Fibroblast of lung (primary cell): Measurements from ENCODE around the gene CMSS1. TPM values are rescaled to one million over a fixed set of nuclear protein-coding genes. Genes with fewer than 3 reads are reported as not detected.

Experiments used
- DNase-seq, 2 donors: peaks; one replicate each; pipeline versions ENCODE4 v3.0.0 to v3.0.0-alpha.2; 2010; ENCODE audit warnings: low read depth in 2 of 2
- H2AFZ ChIP-seq: 2 replicates; pipeline ENCODE4 v1.5.1; 2012; ENCODE audit warnings: low read length, control low read depth, inconsistent platforms
- H3K27ac ChIP-seq: 2 replicates; pipeline ENCODE4 v1.5.1; 2011; ENCODE audit warnings: low read length, control low read depth; ENCODE audit not compliant: insufficient read depth
- H3K27me3 ChIP-seq: 2 replicates; pipeline ENCODE4 v1.5.1; 2011; ENCODE audit warnings: mild to moderate bottlenecking, low read length; ENCODE audit not compliant: control insufficient read depth, insufficient read depth
- H3K36me3 ChIP-seq: 2 replicates; pipeline ENCODE4 v1.5.1; 2011; ENCODE audit warnings: low read length; ENCODE audit not compliant: control insufficient read depth, insufficient read depth
- H3K4me1 ChIP-seq: 2 replicates; pipeline ENCODE4 v1.5.1; 2011; ENCODE audit warnings: low read length; ENCODE audit not compliant: control insufficient read depth, insufficient read depth; ENCODE audit errors: extremely low read depth
- H3K4me2 ChIP-seq: 2 replicates; pipeline ENCODE4 v1.5.1; 2011; ENCODE audit warnings: low read length, control low read depth; ENCODE audit not compliant: insufficient read depth; ENCODE audit errors: extremely low read depth
- H3K4me3 ChIP-seq, 4 experiments: fragments of 200-600 bp in 1 of 4; sonication (generic) in 1 of 4; replicated peaks in 1 of 4; 2 replicates each; pipeline ENCODE4 v1.5.1; 2011 to 2016; ENCODE audit warnings: low read length in 4 of 4, low read depth in 3 of 4, mild to moderate bottlenecking in 3 of 4, control low read depth in 2 of 4, inconsistent platforms in 1 of 4, mixed read lengths in 1 of 4; ENCODE audit not compliant: insufficient read depth in 1 of 4; ENCODE audit errors: control extremely low read depth in 1 of 4
- H3K79me2 ChIP-seq: 2 replicates; pipeline ENCODE4 v1.5.1; 2012; ENCODE audit warnings: mild to moderate bottlenecking, low read length, inconsistent platforms; ENCODE audit not compliant: control insufficient read depth, insufficient read depth
- H3K9ac ChIP-seq: 2 replicates; pipeline ENCODE4 v1.5.1; 2011; ENCODE audit warnings: mild to moderate bottlenecking, low read length, control low read depth; ENCODE audit not compliant: insufficient read depth
- H3K9me3 ChIP-seq: 2 replicates; pipeline ENCODE4 v1.5.1; 2012; ENCODE audit warnings: low read depth, low read length; ENCODE audit not compliant: control insufficient read depth, insufficient read depth
- H4K20me1 ChIP-seq: 2 replicates; pipeline ENCODE4 v1.5.1; 2011; ENCODE audit warnings: low read length; ENCODE audit not compliant: control insufficient read depth, insufficient read depth; ENCODE audit errors: extremely low read depth
- EZH2 ChIP-seq: IDR thresholded peaks from 2 replicates; pipeline ENCODE4 v1.5.1; 2012; ENCODE audit warnings: low read length, control low read depth, mild to moderate bottlenecking; ENCODE audit errors: missing control alignments
- polyA plus RNA-seq, 2 donors: library from polyadenylated mRNA; depleted of rRNA in 1 of 2; stranded (reverse) in 1 of 2; unstranded in 1 of 2; fragments of >200 nt; gene quantifications; 2 replicates each; pipeline ENCODE4 v1.2.1, GENCODE V29; 2011 to 2012; ENCODE audit warnings: missing spikeins in 1 of 2
- total RNA-seq: library from RNA; depleted of rRNA; stranded (reverse); fragments of >200 nt; gene quantifications from 2 replicates; pipeline ENCODE4 v1.2.1, GENCODE V29; 2014
- TF ChIP-seq, protein P1 (sequence below), 2 donors: IDR thresholded peaks in 1 of 2; conservative IDR thresholded peaks in 1 of 2; 1 replicate in 1 of 2; 2 replicates in 1 of 2; pipeline ENCODE4 v1.5.1; 2011 to 2012; ENCODE audit warnings: low read length in 2 of 2, control low read depth in 1 of 2, inconsistent platforms in 1 of 2, low read depth in 1 of 2, mild to moderate bottlenecking in 1 of 2

CMSS1 gene
- total and polyA plus RNA-seq, 2 donors (not counting 1 experiment from before 2014, with no cell fraction given) = 6.9 to 13.2 TPM

DNA sequence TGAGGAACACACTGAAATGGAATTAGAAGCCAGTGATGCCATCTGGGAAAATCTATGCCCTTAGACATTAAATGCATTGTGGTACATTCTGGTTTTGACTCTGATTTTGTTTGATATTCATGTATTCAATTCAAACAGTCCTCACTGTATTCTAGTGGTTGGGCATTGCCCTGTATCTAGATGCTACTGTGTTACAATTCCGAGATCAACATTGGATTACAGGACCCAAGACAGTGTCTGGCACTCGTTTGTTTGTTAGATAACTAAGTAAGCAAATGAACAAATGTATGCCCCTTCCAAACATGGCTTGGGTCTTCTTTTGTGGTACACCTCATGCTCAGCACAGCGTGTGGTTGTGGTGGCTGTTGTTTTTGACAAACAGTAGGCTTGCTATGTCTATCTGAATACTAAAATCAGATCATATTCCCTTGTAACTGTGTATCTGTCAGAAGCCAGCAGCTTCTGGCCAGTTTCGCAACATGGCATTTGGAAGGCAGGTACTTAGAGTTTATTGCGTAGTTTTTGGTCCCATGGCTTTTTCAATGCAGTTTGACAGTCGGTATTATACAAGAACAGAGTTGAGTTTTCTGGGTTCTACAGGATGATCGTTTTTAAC lies 290.9 kb downstream of the CMSS1 start:
- no peak overlapping the region for H3K27ac ChIP-seq
- no peaks in the 10 kb centered on the region for H3K9me3 ChIP-seq
- peaks cover 8% of the 10 kb centered on the region for H3K4me1 ChIP-seq
- H2AFZ ChIP-seq = no peak overlapping the region
- no peak overlapping the region for H3K4me2 ChIP-seq
- H3K36me3 ChIP-seq = no peaks in the 10 kb centered on the region
- H4K20me1 ChIP-seq = no peaks in the 10 kb centered on the region
- TF ChIP-seq, protein P1, sequence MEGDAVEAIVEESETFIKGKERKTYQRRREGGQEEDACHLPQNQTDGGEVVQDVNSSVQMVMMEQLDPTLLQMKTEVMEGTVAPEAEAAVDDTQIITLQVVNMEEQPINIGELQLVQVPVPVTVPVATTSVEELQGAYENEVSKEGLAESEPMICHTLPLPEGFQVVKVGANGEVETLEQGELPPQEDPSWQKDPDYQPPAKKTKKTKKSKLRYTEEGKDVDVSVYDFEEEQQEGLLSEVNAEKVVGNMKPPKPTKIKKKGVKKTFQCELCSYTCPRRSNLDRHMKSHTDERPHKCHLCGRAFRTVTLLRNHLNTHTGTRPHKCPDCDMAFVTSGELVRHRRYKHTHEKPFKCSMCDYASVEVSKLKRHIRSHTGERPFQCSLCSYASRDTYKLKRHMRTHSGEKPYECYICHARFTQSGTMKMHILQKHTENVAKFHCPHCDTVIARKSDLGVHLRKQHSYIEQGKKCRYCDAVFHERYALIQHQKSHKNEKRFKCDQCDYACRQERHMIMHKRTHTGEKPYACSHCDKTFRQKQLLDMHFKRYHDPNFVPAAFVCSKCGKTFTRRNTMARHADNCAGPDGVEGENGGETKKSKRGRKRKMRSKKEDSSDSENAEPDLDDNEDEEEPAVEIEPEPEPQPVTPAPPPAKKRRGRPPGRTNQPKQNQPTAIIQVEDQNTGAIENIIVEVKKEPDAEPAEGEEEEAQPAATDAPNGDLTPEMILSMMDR (conservative IDR thresholded peaks at IDR 0.05 in 1 of 2, IDR thresholded peaks at IDR 0.05 in 1 of 2; ENCODE audit: low read depth in 1 of 2, low read length in 2 of 2) = no peak
- TF ChIP-seq EZH2 = no peak
- H3K4me3 ChIP-seq = no peak overlapping the region
- no peaks in the 10 kb centered on the region for H3K79me2 ChIP-seq
- H3K27me3 ChIP-seq = no peaks in the 10 kb centered on the region
- no peak for DNase-seq
- no peak overlapping the region for H3K9ac ChIP-seq

DNA sequence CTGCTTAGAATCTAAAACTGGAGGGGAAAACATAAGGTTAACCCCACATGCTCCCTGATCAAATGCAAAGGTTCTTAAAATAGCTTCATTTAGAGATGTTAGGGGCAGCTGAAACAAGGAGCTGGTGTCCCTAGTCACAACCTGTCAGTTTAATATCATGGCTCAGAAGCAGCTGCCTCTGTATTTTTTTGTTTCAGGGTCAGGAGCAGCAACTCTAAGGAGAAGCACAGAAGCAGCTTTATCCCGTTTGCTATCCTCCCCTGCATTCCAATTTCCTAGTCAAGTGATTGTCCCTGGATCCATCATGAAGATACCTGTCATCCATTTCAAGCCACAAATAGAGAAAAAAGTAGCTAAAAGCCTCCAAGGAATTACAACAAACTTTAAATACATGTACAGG lies 292.5 kb downstream of the CMSS1 start:
- Histone ChIP-seq H2AFZ (no peak overlapping the region), H3K79me2 (no peaks in the 10 kb centered on the region), H3K4me1 (peaks cover 3% of the 10 kb centered on the region), H3K27ac (no peak overlapping the region), H3K27me3 (no peaks in the 10 kb centered on the region), H3K9ac (no peak overlapping the region), H3K36me3 (no peaks in the 10 kb centered on the region), H3K4me2 (no peak overlapping the region), H4K20me1 (no peaks in the 10 kb centered on the region), H3K4me3 (no peak overlapping the region), H3K9me3 (no peaks in the 10 kb centered on the region)
- DNase-seq = no peak
- no peak for TF ChIP-seq EZH2
- TF ChIP-seq, protein P1 (conservative IDR thresholded peaks at IDR 0.05 in 1 of 2, IDR thresholded peaks at IDR 0.05 in 1 of 2; ENCODE audit: low read depth in 1 of 2, low read length in 2 of 2) = no peak

DNA sequence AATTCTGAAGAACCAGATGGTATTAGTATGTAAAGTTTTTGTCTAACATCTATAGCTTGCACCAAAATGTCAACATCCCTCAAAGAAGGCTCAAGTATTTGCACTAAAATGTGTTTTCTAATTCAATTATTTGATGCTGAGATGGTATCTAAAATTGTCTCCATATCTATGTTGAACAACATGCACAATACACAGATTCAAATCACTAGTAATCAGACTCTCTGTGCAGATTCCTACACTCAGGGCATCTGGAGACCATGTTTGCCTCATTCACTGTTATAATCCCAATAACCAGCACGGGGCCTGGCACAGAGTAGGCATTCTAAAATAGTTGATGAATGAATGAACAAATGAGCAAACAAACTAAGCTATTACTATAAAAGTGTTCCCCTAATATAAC lies 294.1 kb downstream of the CMSS1 start:
- Histone ChIP-seq H3K79me2 (no peaks in the 10 kb centered on the region), H3K9ac (no peak overlapping the region), H4K20me1 (no peaks in the 10 kb centered on the region), H3K9me3 (no peaks in the 10 kb centered on the region), H2AFZ (no peak overlapping the region), H3K27me3 (no peaks in the 10 kb centered on the region), H3K4me1 (peaks cover 3% of the 10 kb centered on the region), H3K36me3 (no peaks in the 10 kb centered on the region), H3K4me2 (no peak overlapping the region), H3K4me3 (no peak overlapping the region), H3K27ac (no peak overlapping the region)
- TF ChIP-seq, protein P1 (conservative IDR thresholded peaks at IDR 0.05 in 1 of 2, IDR thresholded peaks at IDR 0.05 in 1 of 2; ENCODE audit: low read depth in 1 of 2, low read length in 2 of 2) = no peak
- TF ChIP-seq EZH2 = no peak
- no peak for DNase-seq
